GM21528 (cell line): ENCODE measurements around the gene CDKL2.
"Not testable (repeated sequence)": the region's sequence is repeated elsewhere in the genome, so short reads cannot be mapped to it uniquely, and the experiment has no call there.

Source experiments
- ATAC-seq: cut with Tn5 transposase; IDR thresholded peaks from one replicate; pipeline ENCODE4 v1.9.1; 2021; ENCODE audit warnings: mild to moderate bottlenecking, moderate library complexity; ENCODE audit not compliant: unreplicated experiment, low FRiP score

The CDKL2 gene

GRCh38 chr4:75557696-75558095, 72.6 kb downstream of the CDKL2 start:
- no peak for ATAC-seq

DNA sequence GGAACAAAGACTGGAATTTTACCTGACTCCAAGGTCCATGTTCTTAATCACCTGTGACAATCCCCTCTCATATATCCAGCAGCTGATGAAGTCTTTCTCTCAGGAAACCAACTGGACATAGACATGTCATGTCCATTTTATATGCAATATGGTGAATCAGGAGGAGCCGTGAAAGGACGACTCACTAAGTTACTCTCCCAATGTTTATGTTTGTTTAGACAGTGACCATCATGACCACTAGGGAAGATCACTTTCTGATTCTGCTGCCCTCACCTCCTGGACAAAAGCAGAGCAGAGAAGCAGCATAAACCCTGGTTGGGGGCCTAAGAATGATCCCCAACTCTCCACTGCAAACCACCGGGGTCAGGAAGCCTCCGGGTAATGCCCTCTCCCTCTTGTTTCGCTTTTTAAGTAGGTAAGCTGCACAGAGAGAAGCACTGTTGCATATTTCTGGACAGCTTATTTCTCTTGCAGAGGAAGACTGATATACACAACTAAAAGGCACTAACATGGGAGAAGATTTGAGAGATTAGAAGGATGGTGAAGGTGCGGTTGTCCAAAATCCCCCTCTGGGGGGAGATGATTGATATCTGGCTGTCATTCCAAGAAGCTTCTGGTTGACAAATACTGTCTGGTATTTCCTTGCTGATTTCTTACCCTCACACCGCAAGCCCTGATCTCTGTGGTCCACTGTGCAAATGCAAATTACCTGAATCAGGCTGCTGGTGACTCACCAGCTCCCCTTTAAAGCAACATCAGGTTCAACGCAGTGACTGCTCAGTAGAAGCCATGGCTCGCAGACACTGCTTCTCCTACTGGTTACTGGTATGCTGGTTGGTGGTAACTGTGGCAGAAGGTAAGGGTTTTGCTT, 74.8 kb downstream of the CDKL2 start, which contains the start of gene ODAPH:
ODAPH (plus strand) TSS at position 773 of the 871 bp plus-strand sequence; CDS start at position 790, 17 bp downstream.
- ATAC-seq: peak; percentile 92

GRCh38 chr4:75552452-75552851, 77.9 kb downstream of the CDKL2 start:
- ATAC-seq: no peak

DNA sequence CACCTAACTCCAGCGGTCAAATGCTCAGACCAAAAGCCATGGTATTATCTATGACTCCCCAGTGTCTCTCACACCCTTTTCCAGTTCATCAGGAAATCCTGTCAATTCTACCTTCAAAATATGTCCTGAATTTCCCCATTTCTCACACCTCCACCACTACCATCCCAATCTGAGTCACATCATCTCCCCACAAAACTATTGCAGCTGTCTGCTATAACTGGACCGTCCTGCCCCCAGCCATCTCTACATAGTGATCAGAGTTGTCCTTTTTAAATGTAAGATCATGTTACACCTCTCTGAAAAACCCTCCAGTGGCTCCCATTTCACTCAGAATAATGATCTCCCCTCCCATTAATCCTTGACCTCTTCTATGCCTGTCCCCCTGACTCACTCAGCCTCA, 81.3 kb downstream of the CDKL2 start:
- no peak for ATAC-seq

DNA sequence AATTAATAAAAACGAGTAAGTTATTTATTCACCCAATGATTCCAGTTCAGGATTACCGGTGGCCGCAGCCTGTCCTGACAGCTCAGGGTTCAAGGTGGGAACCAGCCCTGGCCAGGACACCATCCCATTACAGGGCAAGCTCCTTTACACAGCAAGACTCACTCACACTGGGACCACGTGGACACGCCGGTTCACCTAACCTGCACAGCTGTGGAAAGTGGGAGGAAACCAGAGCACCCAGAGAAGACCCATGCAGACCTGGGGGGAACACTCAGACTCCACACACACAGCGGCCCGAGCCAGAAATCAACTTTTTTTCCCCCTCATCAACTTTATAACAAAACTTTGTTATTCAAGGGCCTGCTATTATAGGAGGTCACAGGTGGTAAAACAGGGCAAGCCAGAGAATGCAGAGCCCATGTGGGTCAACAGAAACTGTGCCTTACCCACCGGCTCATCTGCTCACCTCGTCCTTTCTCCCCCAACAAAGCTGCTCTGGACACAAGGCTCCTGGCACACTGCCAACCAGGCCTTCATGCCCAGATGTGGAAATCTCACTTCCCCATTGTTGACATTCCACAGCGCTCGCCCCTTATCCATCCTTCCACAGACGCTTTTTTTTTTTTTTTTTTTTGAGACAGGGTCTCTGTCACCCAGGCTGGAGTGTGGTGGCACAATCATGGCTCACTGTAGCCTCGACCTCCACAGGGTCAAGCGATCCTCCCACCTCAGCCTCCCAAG, 82.5 kb downstream of the CDKL2 start:
- ATAC-seq: no peak

DNA sequence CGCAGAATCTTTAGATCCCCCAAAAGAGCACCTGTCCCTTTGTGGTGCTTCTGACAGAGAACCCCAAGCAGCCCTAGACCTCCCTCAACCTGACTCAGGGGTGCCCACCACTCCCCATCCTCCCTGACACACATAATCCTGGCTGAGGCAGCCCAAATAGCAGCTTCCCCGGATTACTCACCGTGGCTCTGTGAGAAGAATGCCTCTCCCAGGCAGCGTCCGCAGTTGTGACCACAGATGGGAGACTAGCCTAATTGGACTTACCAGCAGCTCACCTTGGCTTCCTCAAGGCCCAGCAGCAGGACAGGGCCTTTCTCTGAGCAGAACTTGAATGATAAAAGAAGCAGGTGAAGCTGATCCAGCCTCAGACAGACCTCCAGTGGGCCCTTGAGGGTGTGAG, 84.8 kb downstream of the CDKL2 start:
- ATAC-seq: no peak

GRCh38 chr4:75544870-75545269, 85.5 kb downstream of the CDKL2 start:
- no peak for ATAC-seq

- not testable (repeated sequence) for ATAC-seq
These were observed 86.1 kb downstream of the CDKL2 start for GRCh38 chr4:75544220-75544619.

DNA sequence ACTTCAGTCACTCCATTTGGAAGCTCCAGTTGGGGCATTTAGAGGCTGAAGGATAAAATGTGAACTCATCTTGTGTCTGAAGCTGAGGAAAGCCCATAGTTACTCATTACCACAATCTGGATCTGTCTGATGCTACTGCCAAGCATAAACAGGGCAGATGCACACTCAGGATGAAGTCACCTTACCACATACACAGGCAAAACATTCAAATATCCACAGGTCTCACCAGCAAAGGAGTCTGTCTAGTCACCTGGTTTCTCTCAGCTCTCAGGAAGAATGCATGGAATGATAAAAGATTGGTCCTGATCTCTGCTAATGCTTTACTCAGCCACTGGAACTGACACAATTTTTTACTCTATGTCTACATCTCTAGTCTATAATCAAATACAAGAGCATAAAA, 87.5 kb downstream of the CDKL2 start:
- ATAC-seq: no peak

DNA sequence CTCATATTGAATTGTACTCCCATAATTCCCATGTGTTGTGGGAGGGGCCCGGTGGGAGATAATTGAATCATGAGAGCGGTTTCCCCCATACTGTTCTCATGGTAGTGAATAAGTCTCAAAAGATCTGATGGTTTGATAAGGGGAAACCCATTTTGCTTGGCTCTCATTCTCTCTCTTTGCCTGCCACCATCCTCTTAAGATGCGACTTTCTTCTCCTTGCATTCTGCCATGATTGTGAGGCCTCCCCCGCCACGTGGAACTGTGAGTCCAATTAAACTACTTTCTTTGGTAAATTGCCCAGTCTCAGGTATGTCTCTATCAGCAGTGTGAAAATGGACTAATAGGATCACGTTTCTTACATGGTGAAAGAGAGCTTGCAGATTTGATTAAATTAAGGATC, 93.0 kb downstream of the CDKL2 start:
- ATAC-seq: not testable (repeated sequence)

DNA sequence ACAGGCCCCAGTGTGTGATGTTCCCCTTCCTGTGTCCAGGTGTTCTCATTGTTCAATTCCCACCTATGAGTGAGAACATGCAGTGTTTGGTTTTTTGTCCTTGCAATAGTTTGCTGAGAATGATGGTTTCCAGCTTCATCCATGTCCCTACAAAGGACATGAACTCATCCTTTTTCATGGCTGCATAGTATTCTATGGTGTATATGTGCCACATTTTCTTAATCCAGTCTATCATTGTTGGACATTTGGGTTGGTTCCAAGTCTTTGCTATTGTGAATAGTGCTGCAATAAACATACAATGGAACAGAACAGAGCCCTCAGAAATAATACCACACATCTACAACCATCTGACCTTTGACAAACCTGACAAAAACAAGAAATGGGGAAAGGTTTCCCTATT, 96.4 kb downstream of the CDKL2 start:
- ATAC-seq: not testable (repeated sequence)

DNA sequence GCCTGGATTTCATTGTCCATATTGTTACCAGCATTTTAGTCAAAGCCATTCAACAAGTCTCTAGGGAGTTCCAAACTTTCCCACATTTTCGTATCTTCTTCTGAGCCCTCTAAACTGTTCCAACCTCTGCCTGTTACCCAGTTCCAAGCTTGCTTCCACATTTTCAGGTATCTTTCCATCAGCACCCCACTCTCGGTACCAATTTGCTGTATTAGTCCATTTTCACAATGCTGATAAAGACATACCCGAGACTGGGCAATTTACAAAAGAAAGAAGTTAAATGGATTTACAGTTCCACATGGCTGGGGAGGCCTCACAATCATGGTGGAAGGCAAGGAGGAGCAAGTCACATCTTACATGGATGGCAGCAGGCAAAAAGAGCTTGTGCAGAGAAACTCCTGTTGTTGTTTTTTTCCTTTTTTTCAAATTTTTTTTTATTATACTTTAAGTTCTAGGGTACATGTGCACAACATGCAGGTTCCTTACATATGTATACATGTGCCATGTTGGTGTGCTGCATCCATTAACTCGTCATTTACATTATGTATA, 96.9 kb downstream of the CDKL2 start:
- not testable (repeated sequence) for ATAC-seq

GRCh38 chr4:75531536-75532143, 98.7 kb downstream of the CDKL2 start:
- not testable (repeated sequence) for ATAC-seq

- ATAC-seq: no peak
These were observed 99.6 kb downstream of the CDKL2 start for GRCh38 chr4:75530556-75531322.
